HG03575 (cell line): Measurements from ENCODE around the gene OPHN1.
"Not testable (repeated sequence)": the region's sequence is repeated elsewhere in the genome, so short reads cannot be mapped to it uniquely, and the experiment has no call there.

Experiments
- ATAC-seq: cut with Tn5 transposase; IDR thresholded peaks from one replicate; pipeline ENCODE4 v1.9.1; 2021; ENCODE audit not compliant: unreplicated experiment, insufficient number of reproducible peaks, low FRiP score; ENCODE audit errors: extremely low read depth

Gene OPHN1

DNA sequence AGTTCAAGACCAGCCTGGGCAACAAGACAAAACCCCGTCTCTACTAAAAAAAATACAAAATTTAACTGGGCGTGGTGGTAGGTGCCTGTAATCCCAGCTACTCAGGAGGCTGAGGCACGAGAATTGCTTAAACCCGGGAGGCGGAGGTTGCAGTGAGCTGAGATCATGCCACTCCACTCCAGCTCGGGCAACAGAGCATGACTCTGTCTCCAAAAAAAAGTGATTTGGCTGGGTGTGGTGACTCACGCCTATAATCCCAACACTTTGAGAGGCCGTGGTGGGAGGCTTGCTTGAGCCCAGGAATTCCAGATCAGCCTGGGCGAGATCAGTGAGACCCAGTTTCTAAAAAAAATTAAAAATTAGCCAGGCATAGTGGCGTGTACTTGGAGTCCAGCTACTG is 4.1 kb downstream of the OPHN1 start:
- no peak for ATAC-seq

DNA sequence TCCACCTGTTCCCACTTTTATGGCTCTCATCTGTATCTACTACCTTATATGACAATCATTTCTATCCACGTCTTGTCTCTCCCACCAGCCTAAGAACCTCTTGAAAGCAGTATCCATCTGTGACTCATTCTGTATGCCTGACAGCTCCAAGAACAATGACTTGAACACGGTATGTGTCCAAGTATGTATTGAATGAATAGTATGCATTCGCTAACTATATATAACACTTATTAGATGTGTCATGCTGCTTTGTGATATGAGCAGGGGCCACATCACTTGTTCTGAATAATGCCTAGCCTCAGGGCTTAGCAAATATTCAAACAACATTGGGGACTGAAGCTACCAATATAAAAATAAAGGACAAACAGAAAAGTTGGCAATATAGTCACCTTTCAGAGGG is 4.9 kb downstream of the OPHN1 start:
- ATAC-seq, result no peak

DNA sequence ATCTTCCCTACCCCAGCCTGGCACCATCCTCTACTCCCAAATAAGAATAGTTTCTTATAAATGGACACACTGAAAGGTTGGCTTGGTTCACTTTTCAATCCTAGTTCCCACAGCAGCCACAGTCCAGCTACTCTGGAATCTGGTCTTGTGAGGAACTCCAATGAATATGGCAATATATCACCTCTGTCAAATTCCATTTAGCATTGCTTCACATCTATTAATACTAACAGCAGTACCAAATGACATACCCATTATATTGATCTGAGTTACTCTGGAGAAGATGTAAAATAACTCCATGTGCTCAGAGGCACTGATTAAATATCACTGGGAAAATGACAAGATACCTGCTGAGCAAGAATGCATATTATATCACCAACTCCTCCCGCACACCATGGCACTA is 8.6 kb downstream of the OPHN1 start:
- no peak for ATAC-seq

DNA sequence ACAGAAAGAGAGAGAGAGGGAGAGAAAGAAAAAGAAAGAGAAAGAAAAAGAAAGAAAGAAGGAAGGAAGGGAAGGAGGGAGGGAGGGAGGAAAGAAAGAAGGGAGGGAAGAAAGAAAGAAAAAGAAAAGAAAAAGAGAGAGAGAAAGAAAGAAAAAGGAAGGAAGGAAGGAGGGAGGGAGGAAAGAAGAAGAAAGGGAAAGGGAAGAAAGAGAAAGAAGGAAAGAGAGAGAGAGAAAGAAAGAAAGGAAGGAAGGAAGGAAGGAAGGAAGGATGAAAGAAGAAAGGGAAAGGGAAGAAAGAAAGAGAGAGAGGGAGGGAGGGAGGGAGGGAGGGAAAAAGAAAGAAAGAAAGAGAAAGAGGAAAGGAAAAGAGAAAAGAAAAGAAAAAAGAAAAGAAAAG is 10.8 kb downstream of the OPHN1 start:
- ATAC-seq, result no peak

DNA sequence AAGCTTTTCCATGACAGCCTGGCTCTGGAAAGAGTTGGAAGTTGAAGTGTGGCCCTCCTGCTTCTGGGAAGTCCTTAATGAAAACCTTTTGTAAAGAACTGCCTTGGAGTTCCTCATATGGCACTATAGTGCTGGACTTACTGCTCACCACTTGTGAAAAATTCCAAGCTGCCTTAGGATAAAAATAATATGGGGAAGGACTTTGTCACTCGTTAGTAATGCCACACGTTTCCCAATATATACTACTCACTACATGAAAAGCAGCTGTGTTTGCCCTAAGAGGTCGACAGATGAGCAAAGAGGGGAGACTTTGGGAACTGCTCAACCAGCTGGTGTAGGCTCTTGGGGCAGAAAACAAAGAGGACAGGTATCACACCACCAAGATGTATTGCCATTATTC is 11.7 kb downstream of the OPHN1 start:
- no peak for ATAC-seq

DNA sequence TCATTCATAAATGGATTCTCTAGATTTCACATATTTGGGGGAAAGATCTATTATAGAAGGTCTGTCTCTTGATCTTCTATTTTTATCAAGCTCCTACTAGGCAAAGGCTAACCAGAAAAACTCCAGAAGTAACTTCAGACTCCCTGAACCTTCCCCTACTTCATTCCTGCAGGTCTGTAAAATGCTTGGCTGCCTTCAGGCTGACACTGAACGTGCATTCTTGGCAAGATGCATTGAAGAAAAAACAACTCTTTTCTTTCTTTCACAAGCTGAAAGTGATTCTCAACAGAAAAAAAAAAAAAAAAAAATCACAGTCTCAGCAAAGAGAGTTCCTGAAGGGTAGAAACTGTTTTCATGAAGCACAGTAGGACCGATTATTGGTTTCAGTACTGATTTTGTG is 12.7 kb downstream of the OPHN1 start:
- ATAC-seq, result no peak

DNA sequence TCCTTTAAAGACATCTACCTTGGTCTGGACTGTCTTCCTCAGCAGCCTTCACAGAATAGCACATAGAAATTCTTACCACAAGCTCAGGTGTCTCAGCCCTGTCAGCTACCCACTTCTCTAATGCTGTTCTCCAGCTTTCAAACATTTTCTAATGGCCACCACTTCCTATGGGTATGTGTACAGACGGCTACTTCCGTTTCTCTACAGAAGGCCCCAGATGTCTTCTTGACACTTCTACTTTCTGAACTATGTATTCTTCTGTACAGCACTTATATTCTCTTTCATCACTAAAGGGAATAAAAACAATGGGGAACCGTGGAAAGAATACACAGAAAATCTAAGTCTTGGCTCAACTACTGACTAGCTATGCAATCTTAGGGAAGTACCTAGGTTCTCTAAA is 13.3 kb downstream of the OPHN1 start:
- no peak for ATAC-seq

DNA sequence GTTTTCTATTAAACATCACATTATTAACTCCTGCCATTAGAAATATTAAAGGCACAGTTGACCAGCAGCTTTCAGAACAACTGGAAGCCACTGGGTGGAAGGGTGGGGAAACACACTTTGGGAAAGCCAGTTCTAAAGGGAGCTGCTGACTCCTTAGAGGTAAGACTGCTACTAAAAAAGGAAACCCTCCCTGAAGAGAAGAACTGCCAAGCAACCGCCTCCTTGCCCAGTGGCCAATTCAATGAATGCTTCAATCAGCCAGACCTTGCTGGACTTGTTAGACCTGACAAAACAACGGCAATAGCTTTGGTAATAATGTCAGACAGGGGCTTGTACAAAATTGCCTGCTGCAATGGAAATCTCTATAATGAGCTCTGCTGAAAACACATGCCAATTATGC is 15.6 kb downstream of the OPHN1 start:
- ATAC-seq, result no peak

DNA sequence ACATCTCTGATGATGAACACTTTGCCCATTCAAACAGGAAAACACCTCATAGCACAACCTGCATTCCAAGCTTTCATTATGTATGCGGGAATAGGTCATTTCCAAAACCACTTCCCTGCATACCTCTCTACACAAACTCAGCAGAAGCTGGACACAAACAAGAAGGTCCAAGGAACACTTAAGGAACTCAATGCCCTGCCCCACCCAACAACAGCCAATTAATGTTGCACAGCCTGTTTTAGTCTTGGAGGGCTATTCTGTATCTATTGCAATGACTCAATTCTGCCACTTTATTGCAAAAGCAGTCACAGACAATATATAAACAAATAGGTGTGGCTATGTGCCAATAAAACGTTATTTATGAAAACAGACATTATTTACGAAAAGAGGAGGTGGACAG is 16.7 kb downstream of the OPHN1 start:
- ATAC-seq, result no peak

DNA sequence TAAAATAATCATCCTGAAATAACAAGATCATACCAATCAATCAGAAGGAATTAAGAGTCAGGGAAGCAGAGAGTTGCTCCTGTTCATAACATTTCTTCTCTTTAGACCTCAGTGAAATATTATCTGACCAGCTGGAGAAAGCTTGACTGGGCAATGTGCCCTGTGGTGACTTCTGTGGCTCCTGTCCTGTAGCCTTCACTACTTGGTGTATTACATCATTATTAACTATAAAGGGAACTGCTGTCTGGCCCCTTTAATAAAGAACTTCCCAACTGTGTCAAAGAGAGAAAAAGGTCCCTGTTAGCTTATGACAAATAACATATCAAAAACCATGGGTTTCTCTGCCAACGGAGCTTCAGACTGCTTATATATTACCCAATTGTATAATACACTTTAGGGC is 18.0 kb downstream of the OPHN1 start:
- ATAC-seq, result no peak

DNA sequence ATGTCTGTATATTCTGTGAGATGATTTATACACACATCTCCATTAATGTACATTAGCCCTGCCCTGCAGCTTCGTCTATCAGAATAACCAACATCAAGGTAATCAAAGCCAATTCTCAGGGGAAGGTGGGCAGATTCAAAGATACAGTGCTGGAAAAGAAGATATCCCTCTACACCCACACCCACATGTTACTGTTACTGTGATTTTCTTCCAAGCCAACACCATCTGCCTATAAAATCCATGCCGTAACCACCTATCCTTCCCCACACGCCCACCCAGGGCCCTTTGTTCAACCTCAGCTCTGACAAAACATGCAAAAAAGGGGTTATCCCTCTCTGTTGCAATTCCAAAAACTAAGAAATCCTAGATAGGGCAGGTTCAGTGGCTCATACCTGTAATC is 20.0 kb downstream of the OPHN1 start:
- ATAC-seq, result no peak

DNA sequence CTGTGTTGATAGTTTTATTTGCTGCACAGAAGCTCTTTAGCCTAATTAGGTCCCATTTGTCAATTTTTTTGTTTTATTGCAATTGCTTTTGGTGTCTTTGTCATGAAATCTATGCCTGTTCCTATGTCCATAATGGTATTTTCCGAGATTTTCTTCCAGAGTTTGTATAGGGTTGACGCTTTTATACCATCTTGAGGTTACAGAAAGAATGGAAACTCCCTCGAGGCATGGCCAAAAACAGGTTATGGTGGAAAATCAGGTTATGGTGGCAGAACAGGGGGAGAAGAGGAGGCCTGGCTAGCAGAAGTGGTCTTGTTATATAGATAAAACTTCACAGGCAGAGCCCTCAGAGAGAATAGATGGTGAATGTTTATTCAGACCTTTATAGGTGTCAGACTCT is 21.6 kb downstream of the OPHN1 start:
- no peak for ATAC-seq

DNA sequence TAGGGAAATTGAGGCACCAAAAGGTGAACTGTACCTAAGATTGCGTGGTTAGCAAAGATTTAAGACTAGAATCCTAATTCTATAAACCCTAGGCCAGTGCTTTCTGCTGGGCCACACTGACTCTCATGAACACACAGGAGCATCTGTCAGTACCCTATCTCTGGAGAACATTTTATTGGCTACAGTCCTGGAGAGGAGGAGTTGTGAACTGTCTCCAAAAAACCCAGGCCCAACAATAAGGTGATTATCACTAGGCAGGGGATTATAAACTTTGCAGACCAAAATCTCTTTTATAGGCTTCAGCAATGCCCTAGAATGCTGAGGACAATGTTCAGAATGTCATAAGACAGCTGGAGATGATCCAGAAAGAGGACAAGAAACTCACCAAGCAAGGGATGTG is 24.1 kb downstream of the OPHN1 start:
- ATAC-seq, result no peak

DNA sequence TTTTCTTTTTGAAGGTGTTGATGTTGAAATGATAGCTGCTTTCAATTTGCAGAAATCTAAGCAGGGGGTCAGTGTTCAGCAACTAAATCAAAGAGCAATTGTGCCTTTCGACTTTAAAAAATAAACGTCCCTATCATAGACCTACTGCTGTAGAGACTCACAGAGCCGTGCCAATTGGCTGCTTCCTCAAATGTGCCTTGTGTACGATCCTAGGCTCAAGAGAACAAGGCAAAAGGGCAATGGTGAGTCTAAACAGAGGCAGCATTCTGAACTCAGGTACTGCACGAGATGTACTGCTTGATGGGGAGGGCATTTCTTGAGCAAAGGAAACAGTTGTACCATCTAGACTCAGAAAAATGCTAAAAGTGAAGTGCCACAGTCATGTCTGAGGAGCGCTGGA is 29.8 kb downstream of the OPHN1 start:
- ATAC-seq, result no peak

DNA sequence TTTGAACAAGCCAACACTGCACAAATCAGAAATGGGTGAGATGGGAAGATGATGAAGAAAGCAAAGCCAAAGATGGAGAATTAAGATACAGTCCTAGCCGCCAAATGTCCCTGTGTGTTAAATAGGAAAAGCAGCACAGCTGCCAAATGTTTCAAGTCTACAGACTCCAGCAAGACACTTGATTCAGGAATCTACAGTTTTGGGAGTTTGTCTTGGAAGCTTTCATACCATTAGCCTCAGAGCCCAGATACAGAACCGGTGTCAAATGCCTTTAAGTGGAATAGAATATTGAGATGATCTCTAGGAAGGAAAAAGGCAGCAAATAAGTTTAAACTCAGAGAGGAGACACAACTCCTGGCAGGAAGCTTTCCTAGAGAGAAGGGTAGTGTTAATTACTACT is 30.3 kb downstream of the OPHN1 start:
- ATAC-seq, result no peak

DNA sequence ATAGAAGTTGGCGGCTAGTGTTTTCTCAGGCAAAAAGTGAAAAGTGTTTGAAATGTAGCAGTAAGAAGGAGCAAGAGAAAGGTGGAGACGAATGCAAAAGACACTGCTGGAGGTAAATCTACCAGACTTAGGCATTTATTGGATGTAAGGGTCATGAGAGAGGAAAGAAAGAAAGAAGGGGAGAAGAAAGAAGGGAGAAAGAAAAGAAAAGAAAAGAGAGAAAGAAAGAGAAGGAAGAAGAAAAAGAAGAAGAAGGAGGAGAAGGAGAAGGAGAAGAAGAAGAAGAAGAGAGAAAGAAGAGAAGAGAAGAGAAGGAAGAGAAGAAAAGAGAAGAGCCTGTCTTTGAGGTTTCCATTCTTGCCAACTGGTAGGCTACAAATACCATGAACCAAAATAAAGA is 31.2 kb downstream of the OPHN1 start:
- ATAC-seq, result no peak

DNA sequence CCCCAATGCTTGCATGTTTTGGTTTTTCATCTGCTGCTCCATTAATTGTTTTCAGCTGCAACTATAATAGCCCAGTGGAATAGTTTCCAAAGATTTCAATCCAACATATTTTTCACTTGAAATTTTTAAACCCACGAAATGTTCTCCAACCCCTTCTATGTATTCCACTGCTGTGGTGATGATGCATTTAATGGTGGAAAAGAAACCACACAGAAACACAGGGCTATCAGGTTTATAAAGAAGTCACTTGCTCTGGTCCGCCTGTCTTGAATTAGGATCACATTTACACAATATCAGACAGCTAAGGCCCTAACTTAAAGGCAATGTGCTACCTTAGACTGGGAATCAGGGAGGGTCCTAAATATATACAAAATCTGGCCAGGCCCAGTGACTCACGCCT is 35.0 kb downstream of the OPHN1 start:
- no peak for ATAC-seq

DNA sequence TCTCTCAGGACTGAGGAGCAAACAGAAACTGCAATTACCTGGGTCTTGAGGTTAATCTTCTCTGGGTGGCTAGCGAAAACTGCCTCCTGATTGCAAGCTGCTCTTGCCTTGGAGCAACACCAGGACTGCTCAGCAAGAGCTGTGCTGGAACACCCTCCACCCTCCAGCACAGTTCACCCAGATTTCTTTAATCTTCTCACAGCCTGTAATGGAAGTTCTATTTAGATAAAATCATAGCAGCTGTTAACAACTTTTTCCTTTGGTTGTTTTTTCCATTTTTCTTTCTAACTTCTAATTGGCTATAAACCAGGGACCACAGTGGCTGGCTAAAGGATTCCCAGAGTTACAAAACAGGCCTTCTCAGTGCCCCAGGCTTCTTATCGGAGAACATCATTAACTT is 36.3 kb downstream of the OPHN1 start:
- no peak for ATAC-seq

DNA sequence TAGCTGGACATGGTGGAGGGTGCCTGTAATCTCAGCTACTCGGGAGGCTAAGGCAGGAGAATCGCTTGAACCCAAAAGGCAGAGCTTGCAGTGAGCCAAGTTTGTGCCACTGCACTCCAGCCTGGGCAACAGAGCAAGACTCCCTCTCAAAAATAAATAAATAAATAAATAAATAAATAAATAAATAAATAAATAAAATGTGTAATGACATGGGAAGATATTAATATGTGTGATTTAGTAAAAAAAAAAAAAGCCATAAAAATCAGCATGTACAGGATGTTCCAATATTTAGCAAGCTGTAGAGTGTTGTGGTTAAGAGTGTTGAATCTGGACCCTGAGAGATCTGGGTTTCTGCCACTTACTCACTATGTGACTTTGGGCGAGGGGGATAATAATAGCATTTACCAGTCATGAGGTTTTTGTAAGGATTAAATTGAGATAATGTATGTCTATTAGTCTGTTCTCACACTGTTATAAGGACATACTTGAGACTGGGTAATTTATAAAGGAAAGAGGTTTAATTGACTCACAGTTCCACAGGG is 43.8 kb downstream of the OPHN1 start:
- not testable (repeated sequence) for ATAC-seq

DNA sequence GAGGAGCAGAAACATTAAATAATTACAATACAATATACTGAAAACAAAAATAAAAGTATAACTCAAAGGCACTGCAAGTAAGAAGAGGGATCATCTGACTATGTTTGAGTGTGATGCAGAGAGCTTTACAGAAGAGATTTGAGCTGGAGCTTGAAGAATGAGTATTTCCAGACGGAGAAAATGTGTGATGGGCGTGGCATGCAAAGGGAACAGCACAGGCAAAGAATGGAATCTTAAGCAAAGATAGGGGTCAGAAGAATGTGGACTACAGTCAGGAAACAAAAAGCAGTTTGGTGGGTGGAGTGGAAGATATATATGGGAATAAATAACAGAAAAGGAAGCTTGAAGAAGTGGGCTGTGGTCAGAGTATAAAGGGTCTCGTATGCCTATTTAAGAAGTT is 45.5 kb downstream of the OPHN1 start:
- ATAC-seq, result no peak

DNA sequence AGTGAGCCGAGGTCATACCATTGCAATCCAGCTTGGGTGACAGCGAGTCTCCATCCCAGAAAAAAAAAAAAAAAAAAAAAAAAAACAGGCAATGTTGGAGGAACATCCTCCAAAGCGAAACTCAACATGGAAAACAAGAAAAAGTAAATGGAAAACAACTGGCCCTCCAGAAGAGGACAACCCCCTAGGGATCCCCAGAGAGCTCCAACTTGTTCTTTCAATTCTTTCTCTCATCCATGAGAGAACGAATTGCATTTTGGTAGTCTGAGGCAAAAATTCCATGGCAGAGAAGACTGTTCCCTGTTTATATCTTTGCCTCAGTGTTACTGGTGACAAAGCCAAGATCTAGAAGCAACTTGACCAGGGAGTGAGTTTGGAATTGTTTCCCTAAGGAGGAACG is 49.8 kb downstream of the OPHN1 start:
- ATAC-seq, result no peak

DNA sequence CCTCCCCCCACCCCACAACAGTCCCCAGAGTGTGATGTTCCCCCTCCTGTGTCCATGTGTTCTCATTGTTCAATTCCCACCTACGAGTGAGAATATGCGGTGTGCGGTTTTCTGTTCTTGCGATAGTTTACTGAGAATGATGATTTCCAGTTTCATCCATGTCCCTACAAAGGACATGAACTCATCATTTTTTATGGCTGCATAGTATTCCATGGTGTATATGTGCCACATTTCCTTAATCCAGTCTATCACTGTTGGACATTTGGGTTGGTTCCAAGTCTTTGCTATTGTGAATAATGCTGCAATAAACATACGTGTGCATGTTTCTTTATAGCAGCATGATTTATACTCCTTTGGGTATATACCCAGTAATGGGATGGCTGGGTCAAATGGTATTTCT is 55.7 kb downstream of the OPHN1 start:
- ATAC-seq, result not testable (repeated sequence)
